Measurements from ENCODE around the gene SLC22A16.
"Not testable (repeated sequence)": the region's sequence is repeated elsewhere in the genome, so short reads cannot be mapped to it uniquely, and the experiment has no call there.

The SLC22A16 gene

GRCh38 chr6:110476046-110476849 lies at the start of gene SLC22A16:
SLC22A16 (minus strand) TSS chr6:110476613; CDS start chr6:110476574, 39 bp downstream.
- DNase-seq (ENCODE audit: low read depth) = no peak

GRCh38 chr6:110525001-110525400 lies 48.6 kb upstream of the SLC22A16 start:
- no peak for DNase-seq (ENCODE audit: low read depth)

DNA sequence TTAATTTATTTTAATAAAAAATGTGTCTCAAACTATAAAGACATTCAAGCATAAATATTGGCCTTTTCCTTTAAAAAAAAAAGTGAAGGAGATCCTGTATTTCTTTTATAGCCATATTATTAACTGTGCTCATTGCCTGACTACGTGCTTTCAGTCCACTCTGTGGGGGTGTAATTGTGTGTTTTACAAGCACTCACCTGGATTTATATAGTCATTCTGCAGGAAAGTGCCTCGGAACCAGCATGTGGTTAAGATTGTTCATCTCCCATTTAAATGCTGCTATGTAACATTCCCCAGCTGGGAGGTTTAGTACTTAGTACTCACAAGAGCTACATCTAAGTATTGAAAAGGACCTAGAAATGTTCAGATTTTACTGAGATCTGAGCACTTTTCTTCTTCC lies 47.9 kb upstream of the SLC22A16 start:
- no peak for DNase-seq (ENCODE audit: low read depth)

DNA sequence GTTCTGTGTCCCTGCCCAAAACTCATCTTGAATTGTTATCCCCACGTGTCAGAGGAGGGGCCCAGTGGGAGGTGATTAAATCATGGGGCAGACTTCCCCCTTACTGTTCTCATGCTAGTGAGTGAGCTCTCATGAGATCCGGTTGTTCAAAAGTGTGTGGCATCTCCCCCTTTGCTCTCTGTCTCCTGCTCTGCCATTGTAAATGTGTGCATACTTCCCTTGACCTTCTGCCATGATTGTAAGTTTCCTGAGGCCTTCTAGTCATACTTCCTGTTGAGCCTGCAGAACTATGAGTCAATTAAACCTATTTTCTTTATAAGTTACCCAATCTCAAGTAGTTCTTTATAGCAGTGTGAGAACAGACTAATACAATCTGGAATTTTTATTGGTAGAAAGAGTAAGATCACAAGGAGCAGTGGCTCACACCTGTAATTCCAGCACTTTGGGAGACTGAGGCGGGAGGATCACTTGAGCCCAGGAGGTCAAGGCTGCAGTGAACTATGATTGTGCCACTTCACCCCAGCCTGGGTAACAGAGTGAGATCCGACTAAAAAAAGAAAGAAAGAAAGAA lies 47.1 kb upstream of the SLC22A16 start:
- DNase-seq (ENCODE audit: low read depth) = no peak

DNA sequence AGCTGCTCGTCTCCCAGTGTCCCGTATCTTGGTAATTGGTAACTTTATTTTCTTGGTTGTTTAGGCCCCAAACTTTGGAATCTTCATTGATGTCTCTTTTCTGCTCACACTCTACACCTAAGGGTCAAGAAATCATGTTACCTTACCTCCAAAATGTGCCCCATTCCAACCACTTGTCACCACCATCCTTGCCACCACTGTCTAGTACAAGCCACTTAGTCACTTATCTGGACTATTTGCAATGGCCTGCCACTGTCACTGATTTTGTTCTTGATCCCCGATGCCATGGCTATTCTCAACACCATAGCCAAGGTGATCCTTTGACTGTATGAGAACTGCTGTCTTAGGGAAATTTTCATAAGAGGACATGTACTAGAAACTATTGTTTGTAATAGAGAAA lies 46.0 kb upstream of the SLC22A16 start:
- DNase-seq (ENCODE audit: low read depth) = no peak

DNA sequence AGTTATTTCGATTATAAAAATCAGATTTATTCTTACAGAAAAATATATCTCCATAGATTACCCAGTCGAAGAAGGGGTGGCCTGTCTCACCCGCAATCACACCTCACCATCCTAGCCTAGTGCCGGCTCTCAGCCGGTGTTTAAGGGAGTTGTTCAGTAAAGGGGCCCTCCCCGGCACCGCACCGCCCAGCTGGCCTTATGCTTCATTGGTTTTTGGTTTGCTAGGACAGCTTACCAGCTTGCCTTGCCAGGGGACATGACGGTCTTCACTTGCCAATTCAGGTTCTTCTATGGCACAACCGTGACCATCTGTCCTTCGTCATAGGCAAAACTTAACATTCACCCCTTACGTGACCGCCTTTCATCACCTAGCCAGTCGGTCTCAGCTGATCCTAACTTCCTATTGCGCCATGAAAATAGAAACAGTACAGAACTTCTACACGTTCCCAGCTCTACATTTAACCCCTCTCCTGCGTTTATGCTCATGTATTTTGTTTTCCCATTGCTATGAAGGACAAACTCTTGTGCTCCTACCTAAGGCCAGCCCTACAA lies 44.7 kb upstream of the SLC22A16 start:
- no peak for DNase-seq (ENCODE audit: low read depth)

GRCh38 chr6:110520209-110520965 lies 44.0 kb upstream of the SLC22A16 start:
- DNase-seq (ENCODE audit: low read depth) = no peak

DNA sequence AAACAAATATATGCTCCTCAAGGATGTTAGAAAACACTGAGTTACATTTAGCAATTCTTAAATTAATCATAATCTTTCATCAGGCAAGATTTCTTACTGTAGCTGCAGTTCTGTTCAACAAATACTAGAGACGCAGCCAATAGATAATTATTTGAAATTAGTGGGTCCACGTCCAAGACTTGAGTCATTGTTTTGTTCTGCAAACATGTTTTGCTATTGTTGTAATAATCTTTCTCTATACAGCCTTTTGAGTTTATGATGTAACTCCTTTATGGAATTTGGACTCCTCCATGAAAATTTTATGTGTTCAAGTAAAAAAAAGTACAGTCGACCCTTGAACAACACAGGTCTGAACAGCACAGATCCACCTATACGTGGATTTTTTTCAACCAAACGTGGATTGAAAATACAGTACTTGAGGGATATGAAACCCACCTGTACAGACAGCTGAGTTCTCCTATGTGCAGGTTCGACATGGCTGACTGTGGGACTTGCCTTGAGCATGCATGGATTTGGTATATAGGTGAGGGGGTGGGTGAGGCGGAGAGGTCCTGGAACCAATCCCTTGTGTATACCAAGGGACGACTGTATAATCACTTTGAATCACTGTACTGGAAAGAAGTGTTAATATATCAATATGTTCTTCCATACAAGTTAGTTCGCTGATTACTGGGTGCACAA lies 41.3 kb upstream of the SLC22A16 start:
- no peak for DNase-seq (ENCODE audit: low read depth)

DNA sequence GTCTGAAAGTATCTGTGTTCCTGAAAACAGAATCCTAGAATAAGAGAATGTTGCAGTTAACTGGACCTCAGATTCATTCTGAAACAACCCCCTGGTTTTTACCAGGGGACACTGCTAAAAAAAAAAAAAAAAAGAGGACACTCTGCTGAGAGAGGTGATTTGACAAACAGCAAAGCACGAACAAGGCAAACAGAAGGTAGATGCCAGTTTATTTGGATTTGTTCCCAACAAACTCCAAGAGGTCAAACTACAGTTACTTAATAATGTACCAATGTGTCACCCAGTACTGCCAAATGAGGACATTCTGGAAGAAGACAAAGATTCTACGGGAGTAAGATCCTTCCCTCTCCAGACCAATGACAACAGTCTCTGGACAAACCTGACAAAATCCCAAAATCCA lies 40.6 kb upstream of the SLC22A16 start:
- no peak for DNase-seq (ENCODE audit: low read depth)

DNA sequence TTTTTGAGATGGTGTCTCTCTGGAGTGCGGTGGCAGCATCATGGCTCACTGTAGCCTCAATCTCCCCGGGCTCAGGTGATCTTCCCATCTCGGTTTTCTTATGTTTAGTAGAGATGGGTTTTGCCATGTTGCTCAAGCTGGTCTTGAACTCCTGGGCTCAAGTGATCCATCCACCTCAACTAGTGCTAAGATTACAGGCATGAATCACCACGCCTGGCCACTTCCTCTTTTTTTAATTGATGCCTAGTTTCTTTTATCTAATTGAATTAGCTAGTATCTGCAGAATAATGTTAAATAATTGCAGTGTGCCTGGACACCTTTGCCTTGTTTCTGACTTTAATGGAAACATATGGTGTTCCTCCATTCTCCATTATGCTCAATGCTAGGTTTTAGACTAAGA lies 38.4 kb upstream of the SLC22A16 start:
- no peak for DNase-seq (ENCODE audit: low read depth)

DNA sequence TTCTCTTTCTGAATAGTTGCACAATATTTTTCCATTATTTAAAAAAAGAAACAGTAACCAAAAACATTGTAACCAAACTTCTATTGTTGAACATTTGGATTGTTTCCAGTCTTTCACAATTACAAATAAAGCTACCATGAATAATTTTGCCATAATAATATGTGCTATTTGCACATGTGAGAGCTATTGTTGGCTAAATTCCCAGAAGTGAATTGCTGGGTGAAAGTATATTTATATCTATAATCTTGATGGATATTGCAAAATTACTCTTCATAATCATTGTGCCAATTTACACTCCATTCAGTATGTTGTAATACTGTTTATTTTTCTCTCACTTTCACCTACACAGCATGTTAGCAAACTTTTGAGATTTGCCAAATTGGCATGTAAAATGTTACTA lies 36.6 kb upstream of the SLC22A16 start:
- no peak for DNase-seq (ENCODE audit: low read depth)

GRCh38 chr6:110512549-110512948 lies 36.1 kb upstream of the SLC22A16 start:
- not testable (repeated sequence) for DNase-seq (ENCODE audit: low read depth)

GRCh38 chr6:110511401-110511800 lies 35.0 kb upstream of the SLC22A16 start:
- DNase-seq (ENCODE audit: low read depth) = no peak

- DNase-seq (ENCODE audit: low read depth) = no peak
These were observed 33.3 kb upstream of the SLC22A16 start for GRCh38 chr6:110509617-110510241.

- DNase-seq (ENCODE audit: low read depth) = not testable (repeated sequence)
These were observed 28.5 kb upstream of the SLC22A16 start for GRCh38 chr6:110504891-110505290.

- no peak for DNase-seq (ENCODE audit: low read depth)
These were observed 19.5 kb upstream of the SLC22A16 start for GRCh38 chr6:110495949-110496348.

GRCh38 chr6:110493253-110493800 lies 16.9 kb upstream of the SLC22A16 start:
- DNase-seq (ENCODE audit: low read depth) = no peak

DNA sequence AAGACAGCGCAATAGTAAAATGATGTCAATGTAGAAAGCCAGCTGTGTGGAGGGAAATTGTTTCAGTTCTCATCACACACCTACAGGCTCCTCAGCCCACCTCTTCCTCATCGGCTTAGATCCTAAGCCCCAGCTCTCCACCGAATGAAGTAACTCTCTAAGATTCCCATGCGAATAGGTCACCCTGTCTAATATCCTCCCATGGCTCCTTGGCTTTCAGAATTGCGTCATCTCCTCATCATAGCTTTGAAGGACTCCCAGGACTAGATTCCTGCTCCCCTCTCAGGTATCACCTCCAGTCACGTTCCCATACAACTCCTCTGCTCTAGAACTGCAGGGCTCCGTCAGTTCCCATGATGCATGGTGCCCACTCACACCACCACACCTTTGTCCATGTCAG lies 16.2 kb upstream of the SLC22A16 start:
- DNase-seq (ENCODE audit: low read depth) = no peak

DNA sequence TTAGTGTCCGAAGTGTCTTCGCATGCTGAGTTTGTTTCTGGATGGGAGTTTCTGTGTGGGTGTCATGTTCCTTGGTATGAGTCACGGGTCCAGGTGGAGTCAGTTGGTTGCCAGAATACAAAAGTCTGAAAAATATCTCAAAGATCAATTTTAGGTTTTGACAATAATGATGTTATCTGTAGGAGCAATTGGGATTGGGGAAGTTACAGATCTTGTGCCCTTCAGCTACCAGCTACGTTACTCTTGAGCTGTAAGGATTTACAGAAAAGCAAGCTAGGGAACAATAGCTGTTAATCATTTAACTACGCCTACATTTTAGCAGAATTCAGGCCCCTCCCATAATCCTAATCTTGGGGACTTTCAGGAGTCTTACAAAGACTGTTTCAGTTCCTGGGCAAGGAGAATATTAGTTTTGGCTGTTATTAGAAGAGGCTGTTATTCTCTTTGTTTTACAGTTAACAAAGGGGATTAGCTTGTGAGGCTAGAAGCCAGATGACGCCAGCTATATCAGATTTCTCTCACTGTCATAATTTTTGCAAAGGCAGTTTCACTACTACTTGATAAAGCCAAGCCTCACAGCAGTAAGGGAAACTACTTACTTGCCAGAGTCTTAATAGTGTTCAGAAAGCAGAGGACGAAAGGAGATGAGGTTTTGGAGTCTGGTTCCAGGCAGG lies 15.4 kb upstream of the SLC22A16 start:
- DNase-seq (ENCODE audit: low read depth) = no peak

DNA sequence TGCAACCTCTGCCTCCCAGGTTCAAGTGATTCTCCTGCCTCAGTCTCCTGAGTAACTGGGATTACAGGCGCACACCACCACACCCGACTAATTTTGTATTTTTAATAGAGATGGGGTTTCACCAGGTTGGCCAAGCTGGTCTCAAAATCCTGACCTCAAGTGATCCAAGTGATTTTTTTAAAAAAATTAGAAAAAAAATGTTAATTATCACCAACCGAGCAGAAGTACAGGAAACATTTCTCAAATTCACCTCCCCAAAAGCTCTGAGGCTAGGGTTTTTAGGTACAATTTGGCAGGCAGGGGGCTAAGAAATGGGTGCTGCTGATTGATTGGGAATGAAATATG lies 14.9 kb upstream of the SLC22A16 start:
- DNase-seq (ENCODE audit: low read depth) = no peak

DNA sequence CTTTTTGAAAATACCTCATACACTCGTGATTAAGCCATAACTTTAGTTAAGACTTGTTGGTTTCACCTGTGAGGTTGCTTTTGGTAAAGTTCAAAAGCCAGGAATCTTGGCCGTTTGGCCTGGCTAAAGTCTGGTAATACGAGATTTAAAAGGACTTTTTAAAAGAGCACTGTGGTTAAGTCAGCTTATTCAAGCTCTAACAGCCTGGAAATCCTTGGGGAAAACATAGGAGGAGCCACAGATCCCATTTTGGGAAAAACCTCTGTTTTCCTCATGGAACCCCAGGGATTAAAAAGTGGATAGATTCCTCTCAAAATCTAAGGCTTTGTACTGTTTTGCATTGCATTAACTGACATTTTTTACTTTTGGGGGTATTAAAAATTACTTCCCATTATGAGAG lies 13.7 kb upstream of the SLC22A16 start:
- no peak for DNase-seq (ENCODE audit: low read depth)
